Measurements from ENCODE around the gene ZNF211.

Gene ZNF211

DNA sequence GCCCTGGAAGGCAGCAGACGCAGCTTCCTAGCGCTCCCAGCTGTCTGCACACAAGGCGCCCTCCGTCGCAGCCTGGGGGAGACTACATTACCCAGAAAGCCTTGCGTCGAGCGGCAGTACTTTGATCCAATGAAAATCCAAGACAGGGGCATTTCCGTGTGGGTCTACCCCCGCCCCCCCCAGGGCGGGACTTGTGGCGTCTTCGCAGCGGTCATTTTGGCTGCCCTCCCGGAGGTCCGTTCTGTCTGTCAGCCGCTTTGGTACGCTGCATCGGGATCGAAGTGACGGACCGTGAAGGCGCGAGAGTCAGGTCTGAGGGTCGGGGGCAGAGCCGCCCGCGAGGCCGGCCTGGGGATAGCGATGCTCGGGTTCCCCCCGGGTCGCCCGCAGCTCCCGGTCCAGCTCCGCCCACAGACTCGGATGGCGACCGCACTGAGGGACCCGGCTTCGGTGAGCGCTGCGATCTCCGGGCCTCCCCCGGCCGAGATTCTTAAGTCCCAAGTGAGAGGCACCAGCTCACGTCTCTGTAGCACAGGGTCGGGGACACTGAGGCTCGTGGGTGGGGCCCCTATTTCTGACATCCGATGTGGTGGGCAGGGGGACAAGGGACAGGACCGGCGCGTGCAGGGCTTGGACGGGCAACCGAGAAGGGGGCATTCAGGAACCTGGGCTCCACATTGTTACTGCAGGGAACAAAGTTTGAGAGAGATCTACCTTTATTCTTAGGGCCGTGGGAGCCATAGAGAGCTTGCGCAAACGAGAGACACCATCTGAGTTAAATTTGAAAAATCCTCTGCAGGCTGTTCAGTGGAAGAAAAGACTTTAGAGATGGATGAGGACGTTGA, at the start of gene ZNF211:
ZNF211 (plus strand) TSS at position 182 of the 845 bp plus-strand sequence; CDS start at position 361, 179 bp downstream.
- DNase-seq (ENCODE audit: low read depth): peak; percentile 86
- TF ChIP-seq, protein P1, sequence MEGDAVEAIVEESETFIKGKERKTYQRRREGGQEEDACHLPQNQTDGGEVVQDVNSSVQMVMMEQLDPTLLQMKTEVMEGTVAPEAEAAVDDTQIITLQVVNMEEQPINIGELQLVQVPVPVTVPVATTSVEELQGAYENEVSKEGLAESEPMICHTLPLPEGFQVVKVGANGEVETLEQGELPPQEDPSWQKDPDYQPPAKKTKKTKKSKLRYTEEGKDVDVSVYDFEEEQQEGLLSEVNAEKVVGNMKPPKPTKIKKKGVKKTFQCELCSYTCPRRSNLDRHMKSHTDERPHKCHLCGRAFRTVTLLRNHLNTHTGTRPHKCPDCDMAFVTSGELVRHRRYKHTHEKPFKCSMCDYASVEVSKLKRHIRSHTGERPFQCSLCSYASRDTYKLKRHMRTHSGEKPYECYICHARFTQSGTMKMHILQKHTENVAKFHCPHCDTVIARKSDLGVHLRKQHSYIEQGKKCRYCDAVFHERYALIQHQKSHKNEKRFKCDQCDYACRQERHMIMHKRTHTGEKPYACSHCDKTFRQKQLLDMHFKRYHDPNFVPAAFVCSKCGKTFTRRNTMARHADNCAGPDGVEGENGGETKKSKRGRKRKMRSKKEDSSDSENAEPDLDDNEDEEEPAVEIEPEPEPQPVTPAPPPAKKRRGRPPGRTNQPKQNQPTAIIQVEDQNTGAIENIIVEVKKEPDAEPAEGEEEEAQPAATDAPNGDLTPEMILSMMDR (IDR thresholded peaks at IDR 0.05; ENCODE audit: low read depth, low read length, missing control alignments): no peak
- H3K4me3 ChIP-seq (ENCODE audit: low read depth, low read length): peak within 1 kb of the TSS; percentile 84
- in situ Hi-C loops (cut with HindIII; ENCODE audit: low sequenced_read_pairs): no loop called here

GRCh38 chr19:57583521-57584416, 49.2 kb upstream of the ZNF211 start, which contains the start of gene ZIK1:
ZIK1 (plus strand) TSS chr19:57584145; CDS start chr19:57584357, 212 bp downstream.
- TF ChIP-seq, protein P1 (IDR thresholded peaks at IDR 0.05; ENCODE audit: low read depth, low read length, missing control alignments): no peak
- in situ Hi-C loops (cut with HindIII; ENCODE audit: low sequenced_read_pairs): no loop called here
- DNase-seq (ENCODE audit: low read depth): peak; percentile 79
- peak within 1 kb of the TSS; percentile 64 for H3K4me3 ChIP-seq (ENCODE audit: low read depth, low read length)

GRCh38 chr19:57587529-57587928, 45.4 kb upstream of the ZNF211 start:
- in situ Hi-C loops (cut with HindIII; ENCODE audit: low sequenced_read_pairs): no loop called here
- no peak overlapping the region for H3K4me3 ChIP-seq (ENCODE audit: low read depth, low read length)
- TF ChIP-seq, protein P1 (IDR thresholded peaks at IDR 0.05; ENCODE audit: low read depth, low read length, missing control alignments): no peak
- DNase-seq (ENCODE audit: low read depth): no peak

DNA sequence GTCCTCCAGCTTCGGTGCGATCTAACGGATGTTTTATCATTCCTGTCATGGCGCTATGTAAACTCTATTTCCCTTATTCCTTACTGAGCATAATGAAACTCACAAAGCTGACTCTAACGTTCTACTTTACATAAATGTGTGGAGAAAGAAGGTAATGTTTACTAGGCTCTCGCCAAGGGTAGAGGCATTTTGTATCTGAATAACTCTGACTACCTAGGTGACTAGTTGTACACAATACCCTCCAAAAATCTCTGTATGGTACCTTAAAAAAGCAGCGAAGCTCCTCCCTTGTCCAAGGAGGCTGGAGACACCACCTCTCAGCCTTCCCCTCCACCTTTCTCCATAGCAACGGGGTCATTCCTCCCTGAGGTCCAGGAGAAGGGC, 33.6 kb upstream of the ZNF211 start:
- no peak for DNase-seq (ENCODE audit: low read depth)
- in situ Hi-C loops (cut with HindIII; ENCODE audit: low sequenced_read_pairs): no loop called here
- TF ChIP-seq, protein P1 (IDR thresholded peaks at IDR 0.05; ENCODE audit: low read depth, low read length, missing control alignments): no peak
- H3K4me3 ChIP-seq (ENCODE audit: low read depth, low read length): peak overlapping the region; percentile 84

- in situ Hi-C loops (cut with HindIII; ENCODE audit: low sequenced_read_pairs): no loop called here
- DNase-seq (ENCODE audit: low read depth): peak; percentile 79
- peak within 1 kb of the TSS; percentile 84 for H3K4me3 ChIP-seq (ENCODE audit: low read depth, low read length)
- TF ChIP-seq, protein P1 (IDR thresholded peaks at IDR 0.05; ENCODE audit: low read depth, low read length, missing control alignments): no peak
These were observed 33.1 kb upstream of the ZNF211 start, which contains the start of gene ZNF530 for GRCh38 chr19:57599761-57600383. ZNF530 (plus strand) TSS chr19:57599885; CDS start chr19:57604346, 4,461 bp downstream.

DNA sequence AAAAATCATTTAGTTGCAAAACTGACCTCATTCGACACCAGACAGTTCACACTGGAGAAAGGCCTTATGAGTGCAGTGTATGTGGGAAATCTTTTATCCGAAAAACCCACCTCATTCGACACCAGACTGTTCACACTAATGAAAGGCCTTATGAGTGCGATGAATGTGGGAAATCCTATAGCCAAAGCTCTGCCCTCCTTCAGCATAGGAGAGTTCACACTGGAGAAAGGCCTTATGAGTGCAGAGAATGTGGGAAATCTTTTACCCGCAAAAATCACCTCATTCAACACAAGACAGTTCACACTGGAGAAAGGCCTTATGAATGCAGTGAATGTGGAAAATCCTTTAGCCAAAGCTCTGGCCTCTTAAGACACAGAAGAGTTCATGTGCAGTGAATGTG, 26.0 kb upstream of the ZNF211 start:
- no peak for DNase-seq (ENCODE audit: low read depth)
- no peak overlapping the region for H3K4me3 ChIP-seq (ENCODE audit: low read depth, low read length)
- TF ChIP-seq, protein P1 (IDR thresholded peaks at IDR 0.05; ENCODE audit: low read depth, low read length, missing control alignments): no peak
- in situ Hi-C loops (cut with HindIII; ENCODE audit: low sequenced_read_pairs): no loop called here

All from astrocyte of the cerebellum (primary cell).